Measurements from ENCODE around the gene KCTD8.

DNA sequence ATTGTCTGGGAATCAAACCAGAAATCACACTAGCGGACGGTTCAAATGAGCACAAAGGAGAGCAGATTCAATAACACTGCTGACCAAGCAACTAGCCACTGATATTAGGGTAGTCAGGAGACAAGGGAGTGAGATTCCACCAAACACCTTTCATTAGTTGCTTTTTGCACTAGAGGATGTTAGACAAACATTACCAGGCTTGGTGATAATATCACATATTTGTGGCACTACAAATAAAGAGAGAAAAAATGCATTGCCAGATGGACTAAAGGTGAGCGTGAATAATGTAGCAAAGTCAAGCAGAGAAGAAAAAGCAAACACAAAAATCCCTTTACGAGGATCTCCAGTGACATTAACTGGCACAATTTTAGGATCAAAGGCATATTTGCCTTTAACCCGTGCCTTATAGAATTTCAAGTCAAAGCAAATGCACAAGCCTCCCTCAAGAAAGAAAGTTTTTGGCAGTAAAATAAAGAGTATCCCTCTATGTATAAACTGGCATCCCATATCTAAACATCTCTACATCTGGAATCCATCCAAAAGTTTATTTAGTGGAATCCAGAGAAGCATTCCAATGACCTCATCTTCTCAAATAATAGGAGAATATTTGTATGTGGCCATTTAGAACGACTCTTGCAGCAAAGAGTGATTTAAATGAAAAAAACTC, 290.9 kb downstream of the KCTD8 start:
- TF ChIP-seq REST (IDR thresholded peaks at IDR 0.05; ENCODE audit: insufficient read depth in 1 of 2, low read depth in 2 of 2, low read length in 2 of 2) (no peak), POLR2AphosphoS5 (IDR thresholded peaks at IDR 0.05; ENCODE audit: low read depth, low read length) (no peak), SIN3A (IDR thresholded peaks at IDR 0.05; ENCODE audit: borderline replicate concordance, insufficient read depth, low read length) (no peak), TAF1 (IDR thresholded peaks at IDR 0.05; ENCODE audit: borderline replicate concordance, insufficient read depth, low read length) (no peak)
